Gastrocnemius medialis (tissue), 4 donors: Measurements from ENCODE around the gene CTU1. TPM values are rescaled to one million over a fixed set of nuclear protein-coding genes. Genes with fewer than 3 reads are reported as not detected.

Experiments
- ATAC-seq, 2 donors: fragments of 150-250 bp; one replicate each; pipeline ENCODE4 v1.9.1; 2016
- DNase-seq, 2 donors: peaks; one replicate each; pipeline ENCODE4 v3.0.0-alpha.2; 2019
- H3K27ac ChIP-seq, 4 donors: fragments of 200-600 bp; sonication (generic); 1 replicate in 1 of 4; 2 replicates in 3 of 4; pipeline ENCODE4 v1.5.1; 2016 to 2018; ENCODE audit warnings: mild to moderate bottlenecking in 2 of 4, moderate library complexity in 1 of 4
- H3K27me3 ChIP-seq, 3 donors: fragments of 200-600 bp; sonication (generic) in 2 of 3; 1 replicate in 1 of 3; 2 replicates in 2 of 3; pipeline versions ENCODE4 v1.5.1 to v1.6.0; 2016 to 2019; ENCODE audit warnings: mild to moderate bottlenecking in 1 of 3, moderate library complexity in 1 of 3
- H3K36me3 ChIP-seq, 2 donors: fragments of 200-600 bp; sonication (generic) in 1 of 2; one replicate each; pipeline ENCODE4 v1.5.1; 2017 to 2018
- H3K4me1 ChIP-seq, 2 donors: fragments of 200-600 bp; sonication (generic) in 1 of 2; one replicate each; pipeline ENCODE4 v1.5.1; 2016 to 2017; ENCODE audit warnings: mild to moderate bottlenecking in 2 of 2
- H3K4me3 ChIP-seq, 4 donors: fragments of 200-600 bp; sonication (generic) in 3 of 4; 1 replicate in 1 of 4; 2 replicates in 3 of 4; pipeline ENCODE4 v1.5.1; 2016 to 2019; ENCODE audit warnings: mild to moderate bottlenecking in 2 of 4
- H3K9me3 ChIP-seq, 3 donors: fragments of 200-600 bp; sonication (generic) in 2 of 3; 1 replicate in 1 of 3; 2 replicates in 2 of 3; pipeline ENCODE4 v1.5.1; 2016 to 2019
- POLR2A ChIP-seq, 2 donors: fragments of 450-650 bp; IDR thresholded peaks; one replicate each; pipeline ENCODE4 v1.6.1; 2017; ENCODE audit warnings: antibody characterized with exemption in 2 of 2, mild to moderate bottlenecking in 2 of 2, moderate library complexity in 2 of 2
- in situ Hi-C, 4 donors: fragments of 200-750 bp; cut with MboI; loops; one replicate each; pipeline versions ENCODE4 v1.15.0 to v1.8.0; 2017; ENCODE audit warnings: low sequenced_read_pairs in 4 of 4
- intact Hi-C: fragments of 100-400 bp; cut with DNase I; formaldehyde crosslinking; loops from one replicate; pipeline ENCODE4 v1.15.1; 2023; ENCODE audit warnings: low total_unique reads
- total RNA-seq, 4 donors: library from RNA; depleted of rRNA; stranded (reverse); fragments of >200 nt; gene quantifications; one replicate each; pipeline versions ENCODE4 v1.1.0 to v1.2.3, GENCODE V29; 2016
- TF ChIP-seq, protein P1 (sequence below), 5 experiments: fragments of 450-650 bp in 3 of 5; fragments of 200-600 bp in 2 of 5; sonication (generic) in 2 of 5; IDR thresholded peaks in 4 of 5; conservative IDR thresholded peaks in 1 of 5; 1 replicate in 4 of 5; 2 replicates in 1 of 5; pipeline ENCODE4 v1.5.1; 2016 to 2019; ENCODE audit warnings: antibody characterized with exemption in 5 of 5, mild to moderate bottlenecking in 3 of 5, moderate library complexity in 3 of 5

Gene CTU1
- total RNA-seq, 4 donors from 2014 or later: 5.8 to 11.9 (median 9.3) TPM

DNA sequence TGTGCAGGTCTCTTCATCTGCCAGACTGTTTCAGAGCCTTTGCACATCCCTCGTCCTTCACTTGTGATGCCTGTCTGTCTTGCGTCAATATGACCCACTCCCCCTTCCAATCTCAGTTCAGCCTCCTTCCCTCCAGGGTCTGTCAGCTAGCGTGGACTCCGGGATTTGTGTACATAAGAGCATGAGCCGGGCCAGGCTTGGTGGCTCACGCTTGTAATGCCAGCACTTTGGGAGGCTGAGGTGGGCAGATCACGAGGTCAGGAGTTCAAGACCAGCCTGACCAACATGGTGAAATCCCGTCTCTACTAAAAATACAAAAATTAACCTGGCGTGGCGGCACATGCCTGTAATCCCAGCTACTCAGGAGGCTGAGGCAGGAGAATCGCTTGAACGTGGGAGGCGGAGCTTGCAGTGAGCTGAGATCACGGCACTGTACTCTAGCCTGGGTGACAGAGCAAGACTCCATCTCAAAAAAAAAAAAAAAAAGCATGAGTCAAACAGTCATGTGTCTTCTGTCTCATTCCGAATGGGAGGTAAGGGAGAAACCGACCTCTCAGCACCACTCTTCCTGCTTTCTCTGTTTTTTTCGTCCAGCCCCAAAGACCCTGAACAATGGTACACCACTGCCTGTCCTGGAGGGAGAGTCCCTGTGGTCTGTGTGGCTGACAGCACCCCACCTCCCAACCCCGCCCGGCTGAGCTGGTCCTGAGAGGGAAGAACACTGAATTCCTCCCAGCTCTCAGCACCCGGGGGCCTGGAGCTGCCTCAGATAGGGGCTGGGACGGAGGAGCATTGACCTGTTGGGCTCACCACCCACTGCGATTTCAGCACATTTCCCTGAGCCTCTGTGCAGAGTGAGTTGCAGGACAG lies 14.1 kb upstream of the CTU1 start:
- DNase-seq: no peak
- TF ChIP-seq, protein P1, sequence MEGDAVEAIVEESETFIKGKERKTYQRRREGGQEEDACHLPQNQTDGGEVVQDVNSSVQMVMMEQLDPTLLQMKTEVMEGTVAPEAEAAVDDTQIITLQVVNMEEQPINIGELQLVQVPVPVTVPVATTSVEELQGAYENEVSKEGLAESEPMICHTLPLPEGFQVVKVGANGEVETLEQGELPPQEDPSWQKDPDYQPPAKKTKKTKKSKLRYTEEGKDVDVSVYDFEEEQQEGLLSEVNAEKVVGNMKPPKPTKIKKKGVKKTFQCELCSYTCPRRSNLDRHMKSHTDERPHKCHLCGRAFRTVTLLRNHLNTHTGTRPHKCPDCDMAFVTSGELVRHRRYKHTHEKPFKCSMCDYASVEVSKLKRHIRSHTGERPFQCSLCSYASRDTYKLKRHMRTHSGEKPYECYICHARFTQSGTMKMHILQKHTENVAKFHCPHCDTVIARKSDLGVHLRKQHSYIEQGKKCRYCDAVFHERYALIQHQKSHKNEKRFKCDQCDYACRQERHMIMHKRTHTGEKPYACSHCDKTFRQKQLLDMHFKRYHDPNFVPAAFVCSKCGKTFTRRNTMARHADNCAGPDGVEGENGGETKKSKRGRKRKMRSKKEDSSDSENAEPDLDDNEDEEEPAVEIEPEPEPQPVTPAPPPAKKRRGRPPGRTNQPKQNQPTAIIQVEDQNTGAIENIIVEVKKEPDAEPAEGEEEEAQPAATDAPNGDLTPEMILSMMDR (IDR thresholded peaks at IDR 0.05 in 4 of 5, conservative IDR thresholded peaks at IDR 0.05 in 1 of 5): no peak
- no peak for TF ChIP-seq POLR2A (IDR thresholded peaks at IDR 0.05)
- H3K27ac ChIP-seq: no peak overlapping the region
- H3K36me3 ChIP-seq: no peaks in the 10 kb centered on the region
- H3K9me3 ChIP-seq: no peaks in the 10 kb centered on the region
- H3K4me3 ChIP-seq: no peak overlapping the region
- intact Hi-C loops: no loop called here
- H3K27me3 ChIP-seq: no peaks in the 10 kb centered on the region
- in situ Hi-C loops: loop anchor here in 1 of 4 donors (25.0 kb wide), 1 partner anchor 465 kb away; no protein-coding TSS in a partner anchor
- no peak for ATAC-seq
- no peaks in the 10 kb centered on the region for H3K4me1 ChIP-seq

DNA sequence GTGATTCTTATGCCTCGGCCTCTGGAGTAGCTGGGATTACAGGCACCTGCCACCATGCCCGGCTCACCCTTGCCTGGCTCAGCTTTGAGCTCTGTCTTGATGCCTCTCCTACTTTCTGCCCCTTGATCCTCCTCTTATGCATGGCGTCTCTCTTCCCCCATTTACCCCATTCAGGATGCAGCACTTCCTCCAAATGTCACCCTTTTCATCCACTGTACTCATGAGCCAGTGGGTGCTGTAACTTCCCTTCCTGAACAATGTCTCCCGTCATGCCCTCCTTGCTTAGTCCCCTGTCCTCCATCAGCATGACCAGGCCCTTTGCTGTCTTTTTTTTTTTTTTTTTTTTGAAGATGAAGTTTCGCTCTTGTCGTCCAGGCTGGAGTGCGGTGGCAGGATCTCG lies 13.0 kb upstream of the CTU1 start:
- in situ Hi-C loops (loop anchor here in 1 of 4 donors (25.0 kb wide), 1 partner anchor 466 kb away; no protein-coding TSS in a partner anchor), intact Hi-C loops (no loop called here)
- no peak overlapping the region for H3K27ac ChIP-seq
- ATAC-seq (no peak), DNase-seq (no peak)
- H3K27me3 ChIP-seq: peaks cover 0 to 6% (median 0%) of the 10 kb centered on the region in 3 donors
- H3K9me3 ChIP-seq: no peaks in the 10 kb centered on the region
- TF ChIP-seq, protein P1 (IDR thresholded peaks at IDR 0.05 in 4 of 5, conservative IDR thresholded peaks at IDR 0.05 in 1 of 5): no peak
- TF ChIP-seq POLR2A (IDR thresholded peaks at IDR 0.05): no peak
- H3K4me1 ChIP-seq: no peaks in the 10 kb centered on the region
- no peak overlapping the region for H3K4me3 ChIP-seq
- no peaks in the 10 kb centered on the region for H3K36me3 ChIP-seq

DNA sequence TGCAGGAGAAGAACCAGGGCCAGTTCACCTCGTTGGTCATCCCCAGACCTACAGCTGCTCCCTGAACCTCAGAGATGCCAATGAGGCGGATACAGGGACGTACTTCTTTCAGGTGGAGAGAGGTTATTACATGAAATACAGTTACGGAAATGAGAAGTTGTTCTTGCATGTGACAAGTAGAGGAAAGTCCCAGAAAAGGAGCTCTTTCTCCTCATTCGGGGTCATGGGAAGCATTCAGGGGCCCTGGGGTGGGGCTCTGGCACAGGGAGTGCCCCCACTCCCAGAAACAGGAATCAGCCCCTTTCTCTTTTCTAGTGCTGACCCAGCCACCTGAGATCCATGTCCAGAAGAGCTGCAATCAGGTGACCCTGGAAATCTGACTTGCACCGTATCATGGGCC lies 12.0 kb upstream of the CTU1 start:
- Histone ChIP-seq H3K9me3 (no peaks in the 10 kb centered on the region), H3K4me3 (no peak overlapping the region), H3K27me3 (peaks cover 0 to 6% (median 0%) of the 10 kb centered on the region in 3 donors), H3K4me1 (no peaks in the 10 kb centered on the region), H3K36me3 (no peaks in the 10 kb centered on the region), H3K27ac (no peak overlapping the region)
- in situ Hi-C loops (loop anchor here in 1 of 4 donors (25.0 kb wide), 1 partner anchor 467 kb away; no protein-coding TSS in a partner anchor), intact Hi-C loops (no loop called here)
- TF ChIP-seq, protein P1 (IDR thresholded peaks at IDR 0.05 in 4 of 5, conservative IDR thresholded peaks at IDR 0.05 in 1 of 5): no peak
- DNase-seq (no peak), ATAC-seq (no peak)

DNA sequence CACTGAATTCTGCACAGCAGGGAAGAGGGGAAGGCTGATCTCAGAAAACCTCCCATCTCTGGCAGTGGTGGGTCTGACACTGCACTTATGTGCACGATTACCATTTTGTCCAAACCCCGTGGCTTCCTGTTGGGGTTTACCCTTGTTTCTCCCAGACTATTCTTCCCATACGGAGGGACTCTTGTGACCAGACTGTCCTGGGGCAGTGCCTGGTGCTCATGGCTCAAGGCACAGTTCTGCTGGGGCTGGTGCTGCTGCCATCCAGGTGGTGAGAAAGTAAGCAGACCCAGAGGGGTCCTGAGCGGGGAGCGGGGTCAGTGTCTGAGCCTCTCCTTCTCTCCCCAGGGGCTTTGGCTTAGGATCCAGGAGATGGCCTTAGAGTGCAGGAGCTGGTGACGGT lies 11.4 kb upstream of the CTU1 start:
- intact Hi-C loops (no loop called here), in situ Hi-C loops (loop anchor here in 1 of 4 donors (25.0 kb wide), 1 partner anchor 468 kb away; no protein-coding TSS in a partner anchor)
- DNase-seq (no peak), ATAC-seq (no peak)
- H3K4me1 ChIP-seq: no peaks in the 10 kb centered on the region
- H3K27ac ChIP-seq: no peak overlapping the region
- H3K4me3 ChIP-seq: no peak overlapping the region
- H3K27me3 ChIP-seq: peaks cover 0 to 6% (median 0%) of the 10 kb centered on the region in 3 donors
- H3K36me3 ChIP-seq: no peaks in the 10 kb centered on the region
- no peaks in the 10 kb centered on the region for H3K9me3 ChIP-seq
- no peak for TF ChIP-seq POLR2A (IDR thresholded peaks at IDR 0.05)
- TF ChIP-seq, protein P1 (IDR thresholded peaks at IDR 0.05 in 4 of 5, conservative IDR thresholded peaks at IDR 0.05 in 1 of 5): no peak
